T1000 (cell line): ENCODE results near the gene PLEKHG7.
"Not testable (repeated sequence)": the region's sequence is repeated elsewhere in the genome, so short reads cannot be mapped to it uniquely, and the experiment has no call there.

Source experiments
- DNase-seq: peaks from one replicate; lab custom pipeline; 2025; ENCODE audit warnings: mixed read lengths; lab: John Stamatoyannopoulos, UW

PLEKHG7 gene, protein sequence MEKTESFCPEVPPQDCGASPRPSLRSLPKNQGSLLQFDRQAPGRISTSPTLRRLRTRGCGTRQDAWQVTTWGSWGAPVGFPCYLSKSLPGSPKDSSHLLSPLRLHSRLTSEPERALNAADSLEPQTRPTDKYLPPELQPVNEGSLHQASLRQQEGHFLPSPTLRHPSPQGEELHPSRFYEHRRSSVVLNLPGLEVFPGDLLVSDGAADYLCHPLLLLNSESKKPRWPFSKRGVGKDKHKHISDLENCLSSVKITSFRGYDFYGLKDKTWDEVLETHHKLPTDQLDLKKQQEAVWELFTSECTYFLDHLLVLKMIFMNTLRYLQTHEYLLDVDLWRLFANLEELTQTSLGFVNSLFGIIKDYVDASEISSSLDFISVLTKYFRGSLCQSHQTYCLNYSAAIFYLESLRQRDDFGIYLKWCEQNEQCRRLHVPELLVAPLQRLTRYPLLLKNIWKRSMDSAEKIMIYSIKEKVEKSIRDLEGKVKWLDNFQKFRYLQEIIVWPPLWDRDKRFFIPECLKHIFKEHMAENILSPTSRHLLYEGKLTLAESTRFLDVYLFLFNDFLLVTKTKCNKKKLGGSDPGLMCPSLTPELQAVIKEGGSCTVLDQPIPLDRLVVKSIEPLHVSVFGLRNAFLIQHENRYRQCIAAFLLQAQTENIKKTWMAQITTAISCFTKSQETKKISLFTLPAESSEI

DNA sequence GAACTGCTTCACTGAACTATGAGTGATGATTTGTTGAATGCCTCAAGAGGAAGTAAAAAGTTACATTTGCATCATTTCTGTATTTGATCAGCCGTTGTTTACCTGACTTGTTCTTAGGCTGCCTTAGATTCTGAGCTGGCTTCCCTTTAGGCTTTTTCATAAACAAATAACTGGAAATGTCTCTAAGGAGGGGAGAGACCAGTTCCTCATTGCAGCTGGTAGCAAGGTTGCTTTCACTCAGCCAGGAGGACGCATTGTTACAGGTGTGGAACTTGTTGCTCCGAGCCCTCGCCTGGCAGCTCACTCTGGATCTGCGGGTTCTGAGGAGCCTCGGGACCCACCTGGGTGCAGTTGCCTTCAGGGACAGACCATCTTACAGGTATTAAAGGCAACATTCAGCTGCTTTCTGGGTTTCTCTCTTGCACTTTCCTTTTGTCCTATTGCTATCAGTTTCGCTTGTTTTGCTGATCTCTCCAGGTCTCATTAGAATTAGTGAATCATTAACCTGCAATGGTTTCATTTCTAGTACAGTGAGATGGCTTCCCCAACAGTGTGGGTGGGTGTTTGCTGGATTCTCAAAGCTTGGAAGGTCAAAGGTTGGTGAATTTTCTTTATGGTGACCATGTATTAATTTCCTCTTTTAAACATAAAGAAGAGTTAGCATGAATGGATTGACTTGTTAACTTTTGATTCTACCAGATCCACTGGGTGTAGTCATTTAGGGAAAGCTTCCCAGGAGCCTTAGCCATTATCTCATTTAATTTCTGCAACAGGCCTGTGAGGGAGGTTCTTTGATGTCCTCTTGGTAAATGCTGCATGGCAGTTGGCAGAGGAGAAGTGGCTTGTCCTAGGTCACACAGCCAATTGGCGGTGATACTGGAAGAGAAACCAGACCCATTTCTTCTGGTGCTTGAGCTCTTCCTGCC, at the start of gene PLEKHG7:
PLEKHG7 (plus strand) TSS at position 236 of the 926 bp plus-strand sequence. CDS start 3,643 bp downstream, outside the sequence.
- DNase-seq, result no peak

DNA sequence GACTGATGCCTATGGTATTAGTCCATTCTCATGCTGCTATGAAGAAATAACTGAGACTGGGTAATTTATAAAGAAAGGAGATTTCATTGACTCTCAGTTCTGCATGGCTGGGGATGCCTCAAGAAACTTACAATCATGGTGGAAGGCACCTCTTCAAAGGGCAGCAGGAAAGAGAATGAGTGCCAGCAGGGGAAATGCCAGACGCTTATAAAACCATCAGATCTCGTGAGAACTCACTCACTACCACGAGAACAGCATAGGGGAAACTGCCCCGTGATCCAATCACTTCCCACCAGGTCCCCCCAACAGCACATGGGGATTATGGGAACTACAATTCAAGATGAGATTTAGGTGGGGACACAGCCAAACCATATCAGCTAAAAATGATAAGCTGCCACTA, 48.5 kb upstream of the PLEKHG7 start:
- not testable (repeated sequence) for DNase-seq

DNA sequence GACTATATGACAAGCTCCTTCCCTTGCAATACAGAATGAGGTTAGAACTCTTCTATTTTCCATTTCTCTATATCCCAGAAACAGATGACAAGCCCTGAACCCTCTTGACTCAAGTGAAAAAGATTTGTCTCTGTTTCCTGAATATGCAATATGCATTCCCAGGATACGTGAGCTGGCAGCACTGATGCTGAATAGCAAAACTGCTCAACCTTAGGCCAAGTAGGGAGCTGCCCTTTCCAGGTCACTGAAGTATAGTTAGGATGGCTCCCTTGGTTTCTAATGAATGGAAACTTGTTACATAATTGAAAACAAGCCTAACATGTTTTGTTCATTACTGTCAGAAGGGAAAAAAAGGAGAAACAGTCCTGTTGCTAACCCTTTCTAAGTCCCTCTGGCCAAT, 47.9 kb upstream of the PLEKHG7 start:
- DNase-seq, result no peak

DNA sequence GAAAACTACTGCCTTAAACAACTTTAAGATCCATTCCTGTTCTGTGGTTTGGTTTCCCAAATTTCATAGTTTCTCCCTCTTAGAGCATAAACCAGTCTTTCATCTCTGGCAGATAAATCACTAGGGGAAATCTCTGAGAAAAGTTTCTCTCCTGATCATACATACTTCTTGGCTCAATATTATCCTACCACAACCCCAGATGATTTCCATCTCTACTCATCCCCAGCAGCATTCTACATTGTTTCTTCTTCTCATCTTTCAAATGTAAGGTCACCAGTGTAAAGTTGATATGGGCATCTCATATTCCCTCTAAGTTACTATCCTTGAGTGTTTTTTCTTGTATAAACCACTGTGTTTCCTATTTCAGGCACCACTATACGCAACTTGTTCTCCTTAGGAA, 45.9 kb upstream of the PLEKHG7 start:
- no peak for DNase-seq

DNA sequence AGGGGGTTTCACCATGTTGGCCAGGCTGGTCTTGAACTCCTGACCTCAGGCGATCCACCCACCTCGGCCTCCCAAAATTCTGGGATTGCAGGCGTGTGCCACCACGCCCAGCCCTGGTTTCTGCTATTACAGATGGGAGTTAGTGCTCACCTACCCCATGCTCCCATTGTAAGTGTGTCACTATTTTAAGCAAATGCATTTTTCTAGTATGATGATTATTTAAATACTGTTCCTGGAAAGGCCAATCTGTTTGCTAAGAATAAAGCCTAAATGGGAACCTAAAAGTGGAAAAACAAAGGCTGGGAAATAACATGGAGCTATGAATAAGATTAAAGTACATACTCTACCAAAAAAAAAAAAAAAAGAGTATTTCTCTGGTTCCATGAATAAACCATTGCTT, 45.0 kb upstream of the PLEKHG7 start:
- no peak for DNase-seq

DNA sequence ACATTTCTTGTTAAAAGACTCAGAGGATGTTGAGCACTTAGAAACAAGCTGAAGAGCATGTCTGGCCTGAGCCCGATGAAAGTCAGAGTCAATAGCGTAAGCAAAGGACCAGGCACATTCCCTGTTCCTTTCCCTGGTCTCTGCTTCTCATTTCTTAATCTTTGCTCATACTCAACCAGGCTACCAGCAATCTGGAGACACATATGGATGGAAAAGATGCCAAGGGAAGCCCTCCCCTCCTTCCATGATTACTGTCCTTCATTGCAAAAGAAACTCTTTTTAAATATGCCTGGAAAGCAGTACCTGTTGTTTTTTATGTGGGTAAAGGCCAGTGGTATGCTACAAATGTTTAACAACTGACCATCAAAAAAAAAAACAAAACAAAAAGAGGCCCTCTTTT, 44.2 kb upstream of the PLEKHG7 start:
- DNase-seq, result no peak

DNA sequence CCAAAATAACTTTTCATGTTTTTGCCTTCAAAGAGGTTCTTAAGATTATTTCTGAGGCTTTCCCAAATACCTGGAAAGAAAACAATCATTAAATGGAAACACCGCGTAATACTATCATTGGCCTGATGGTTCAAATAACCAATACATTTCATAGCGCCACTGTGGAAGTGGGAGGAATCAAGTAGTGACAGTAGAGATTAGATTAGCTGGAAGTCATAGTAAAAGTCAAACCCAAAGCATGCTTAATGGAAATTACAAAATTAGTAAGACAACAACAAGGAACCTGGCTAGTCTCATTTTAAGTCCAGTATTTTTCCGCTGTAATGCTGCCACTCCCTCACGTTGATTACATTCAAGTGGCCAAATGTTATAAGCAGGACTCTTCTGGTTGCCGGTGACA, 41.5 kb upstream of the PLEKHG7 start:
- no peak for DNase-seq

DNA sequence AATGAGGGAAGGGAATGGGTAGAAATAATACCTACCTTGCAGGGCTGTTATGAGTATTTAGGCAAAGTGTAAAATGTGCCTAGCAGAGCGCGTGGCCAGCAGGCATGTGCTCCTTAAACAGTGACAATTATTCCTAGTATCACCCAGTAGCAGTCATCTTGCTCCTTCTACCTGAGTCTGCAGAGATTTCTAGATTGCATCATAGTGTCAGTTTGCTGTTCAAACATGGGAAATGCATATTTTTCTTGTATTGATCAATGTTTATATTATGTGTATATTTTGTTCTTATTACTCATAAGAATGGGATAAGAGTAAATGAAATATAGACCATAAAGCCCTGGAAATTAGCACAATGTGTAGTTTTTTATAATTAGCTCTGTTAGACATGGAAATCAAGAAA, 37.3 kb upstream of the PLEKHG7 start:
- DNase-seq, result no peak

DNA sequence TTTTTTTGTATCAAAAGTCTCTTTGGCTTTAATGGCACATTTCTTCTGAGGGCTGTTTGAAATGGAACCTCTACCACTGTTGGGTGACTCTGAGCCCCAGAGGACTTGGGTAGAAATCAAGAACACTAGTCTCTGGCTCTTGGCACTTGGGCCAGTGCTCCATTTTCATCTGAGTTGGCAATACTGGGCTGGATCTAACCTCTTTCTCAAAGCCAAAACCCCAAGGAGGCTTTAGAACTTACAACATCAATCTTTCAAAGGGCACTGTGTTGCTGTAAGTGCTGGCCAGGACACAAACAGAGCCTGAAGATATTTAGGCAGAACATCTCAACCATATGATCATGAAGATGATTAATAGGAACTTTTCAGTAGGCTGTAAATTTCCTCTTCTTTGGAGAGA, 34.0 kb upstream of the PLEKHG7 start:
- DNase-seq, result no peak

DNA sequence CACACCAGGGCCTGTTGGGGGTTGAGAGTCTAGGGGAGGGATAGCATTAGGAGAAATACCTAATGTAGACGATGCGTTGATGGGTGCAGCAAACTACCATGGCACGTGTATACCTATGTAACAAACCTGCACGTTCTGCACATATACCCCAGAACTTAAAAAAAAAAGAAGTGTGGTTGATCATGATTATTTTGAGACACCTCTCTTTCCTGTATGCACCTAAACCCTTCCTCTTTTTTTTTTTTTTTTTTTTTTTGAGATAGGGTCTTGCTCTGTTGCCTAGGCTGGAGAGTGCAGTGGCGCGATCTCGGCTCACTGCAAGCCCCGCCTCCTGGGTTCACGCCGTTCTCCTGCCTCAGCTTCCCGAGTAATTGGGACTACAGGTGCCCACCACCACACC, 31.3 kb upstream of the PLEKHG7 start:
- DNase-seq, result not testable (repeated sequence)

DNA sequence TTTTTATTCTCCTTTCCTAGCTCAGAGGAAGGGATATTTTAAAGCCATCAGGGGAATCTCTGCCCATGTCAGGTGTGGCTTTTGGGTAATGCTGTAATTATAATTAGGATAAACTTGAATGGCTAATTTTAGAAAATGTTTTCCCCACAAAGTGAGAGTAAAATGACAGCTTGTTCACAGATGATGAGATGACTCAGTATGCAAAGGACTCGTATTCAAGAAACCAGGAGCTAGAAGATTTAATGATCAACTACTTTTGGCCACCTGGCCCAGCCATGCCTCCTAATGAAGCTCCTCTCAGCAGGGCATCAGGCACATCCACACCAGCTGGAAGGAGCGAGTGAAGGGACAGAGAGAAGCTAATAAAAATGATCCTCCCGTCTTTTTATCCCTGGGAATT, 29.0 kb upstream of the PLEKHG7 start:
- no peak for DNase-seq

DNA sequence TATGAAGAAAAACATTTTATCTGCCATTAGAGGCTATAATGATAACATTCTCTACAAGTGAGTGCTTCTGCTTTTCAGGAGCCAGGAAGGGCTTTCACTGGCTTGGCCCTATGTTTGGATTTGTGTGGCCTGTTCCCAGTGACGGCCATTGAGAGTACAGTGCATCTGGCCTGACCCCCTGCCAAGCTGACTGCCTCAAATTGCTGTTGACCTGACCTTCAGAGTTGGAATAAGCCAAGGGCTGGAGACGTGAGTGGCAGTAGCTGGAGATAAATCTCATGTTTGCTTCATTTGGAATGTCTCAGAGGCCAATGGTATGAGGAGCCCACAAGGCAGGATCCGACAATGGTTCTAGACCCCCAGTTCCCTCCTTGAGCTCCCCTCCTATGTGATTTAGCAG, 28.3 kb upstream of the PLEKHG7 start:
- DNase-seq, result no peak

DNA sequence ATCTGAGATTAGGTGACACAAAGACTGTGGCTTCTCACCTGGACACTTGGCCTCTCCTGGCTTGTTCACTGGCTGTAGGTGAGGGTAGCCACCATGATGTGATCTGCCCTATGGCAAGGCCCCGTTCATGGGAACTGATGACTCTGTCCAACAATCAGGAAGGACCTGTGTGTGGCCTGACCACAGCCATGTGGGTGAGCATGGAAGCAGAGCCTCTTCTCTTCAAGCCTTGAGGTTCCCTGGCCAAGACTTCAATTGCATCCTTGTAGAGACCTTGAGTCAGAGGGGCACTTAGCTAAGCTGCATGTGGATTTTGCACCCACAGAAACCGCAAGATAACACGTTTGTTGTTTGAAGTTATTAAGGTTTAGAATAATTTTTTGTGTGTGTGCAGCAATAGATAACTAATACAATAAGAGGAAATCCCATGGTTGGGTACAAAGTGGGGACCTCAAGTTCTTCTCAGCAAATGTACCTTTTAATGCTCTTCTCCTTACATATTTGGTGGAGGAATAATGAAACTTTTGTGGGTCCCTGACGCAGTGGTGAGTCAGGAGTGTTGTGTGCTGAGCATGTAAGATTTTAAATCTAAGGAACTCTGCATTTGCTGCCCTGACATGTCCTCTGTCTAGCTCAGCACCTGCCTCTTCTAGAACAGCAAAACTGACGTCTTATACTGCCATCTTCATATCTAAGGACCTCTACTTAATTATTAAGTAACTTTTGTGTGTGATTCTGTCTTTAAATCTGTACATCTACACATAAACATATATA, 27.5 kb upstream of the PLEKHG7 start:
- DNase-seq, result no peak

DNA sequence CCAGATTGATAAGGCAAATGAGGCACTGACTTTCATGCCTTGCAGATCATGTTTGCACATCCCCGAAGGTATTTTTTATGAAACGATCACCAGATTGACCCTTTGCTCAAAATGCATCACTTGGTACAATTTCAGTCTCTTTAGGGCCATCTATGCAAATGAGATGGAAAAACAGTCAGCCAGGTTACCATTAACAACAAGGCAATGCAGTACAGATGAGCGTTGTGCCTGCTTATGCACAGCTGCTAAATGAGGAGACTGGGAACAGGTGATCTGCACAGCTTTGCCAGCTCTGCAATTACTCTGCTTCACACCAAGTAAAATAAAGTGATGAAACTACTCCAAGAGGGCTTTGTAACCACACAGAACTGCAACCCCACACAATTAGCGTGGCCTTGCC, 26.1 kb upstream of the PLEKHG7 start:
- DNase-seq, result no peak

DNA sequence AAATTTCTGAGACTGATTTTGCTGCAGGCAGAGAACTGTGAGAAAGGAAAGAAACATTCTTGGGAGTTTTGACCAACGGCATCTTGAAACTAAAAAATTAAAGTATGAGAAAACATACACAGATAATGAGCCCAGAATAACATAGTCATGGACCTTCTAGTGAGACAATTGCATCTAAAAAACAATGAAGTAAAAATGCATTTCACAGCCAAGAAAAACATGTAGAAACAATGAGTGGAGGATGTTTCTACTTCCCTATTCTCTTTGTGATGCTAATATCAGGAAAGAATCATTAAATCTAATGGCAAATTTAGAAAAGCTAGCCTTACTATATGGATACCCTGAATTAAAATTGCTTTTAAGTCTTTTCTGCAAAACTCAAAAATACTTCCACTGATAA, 12.2 kb upstream of the PLEKHG7 start:
- DNase-seq, result no peak

DNA sequence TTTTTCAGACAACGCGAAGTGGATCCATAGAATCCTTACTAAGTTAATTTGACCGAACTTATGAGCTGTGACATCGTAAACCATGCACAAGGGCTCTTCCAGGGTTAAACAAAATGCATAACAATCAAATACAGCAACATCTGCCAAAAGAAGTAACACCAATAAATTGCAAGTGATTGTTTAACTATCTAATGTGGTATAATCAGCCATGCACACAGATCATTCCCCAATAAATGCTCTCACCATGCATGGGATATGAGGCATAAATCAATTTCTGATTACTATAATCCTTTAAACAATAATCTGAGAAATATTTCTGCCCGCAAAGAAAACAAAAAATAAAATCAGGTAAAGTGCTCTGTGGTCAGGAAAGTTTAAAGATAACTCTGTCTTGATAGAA, 7.7 kb upstream of the PLEKHG7 start:
- no peak for DNase-seq

DNA sequence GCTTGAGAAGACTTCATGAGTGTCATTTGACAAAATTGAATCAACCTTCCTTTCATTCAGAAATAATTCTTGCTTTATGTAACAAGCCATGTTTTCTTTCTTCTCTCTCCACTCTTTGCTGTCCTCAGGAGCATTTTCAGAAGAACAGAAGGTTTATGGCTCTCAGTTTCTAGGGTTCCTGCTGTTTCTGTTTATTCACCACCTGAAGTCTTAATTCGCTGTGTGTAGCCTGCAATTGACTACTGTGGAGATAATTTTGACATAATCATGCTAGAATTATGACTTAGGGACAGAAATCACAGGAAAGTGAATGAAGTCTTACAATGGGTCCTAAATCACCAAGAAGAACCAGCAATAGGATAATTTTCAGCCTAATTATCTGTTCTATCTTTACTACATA, 7.2 kb upstream of the PLEKHG7 start:
- DNase-seq, result no peak

DNA sequence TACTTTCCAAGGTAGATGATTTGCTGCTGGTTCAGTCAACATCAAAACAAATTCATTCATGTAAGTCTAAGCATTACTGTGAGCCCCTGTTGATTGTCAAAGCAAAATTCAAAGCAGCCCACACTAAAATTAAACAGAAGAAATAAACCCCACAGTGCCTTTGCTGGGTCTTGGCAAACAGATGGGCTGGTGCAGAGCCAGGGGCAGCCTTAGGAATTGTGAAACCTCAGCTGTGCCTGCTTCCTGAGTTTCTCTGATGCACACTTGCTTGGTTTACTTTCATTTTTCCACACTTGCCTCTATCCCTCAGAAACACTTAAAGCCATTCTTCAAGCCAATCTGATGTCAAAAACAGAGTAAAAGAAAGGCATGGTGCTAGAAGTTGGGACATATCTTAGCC, 6.6 kb upstream of the PLEKHG7 start:
- DNase-seq, result no peak

DNA sequence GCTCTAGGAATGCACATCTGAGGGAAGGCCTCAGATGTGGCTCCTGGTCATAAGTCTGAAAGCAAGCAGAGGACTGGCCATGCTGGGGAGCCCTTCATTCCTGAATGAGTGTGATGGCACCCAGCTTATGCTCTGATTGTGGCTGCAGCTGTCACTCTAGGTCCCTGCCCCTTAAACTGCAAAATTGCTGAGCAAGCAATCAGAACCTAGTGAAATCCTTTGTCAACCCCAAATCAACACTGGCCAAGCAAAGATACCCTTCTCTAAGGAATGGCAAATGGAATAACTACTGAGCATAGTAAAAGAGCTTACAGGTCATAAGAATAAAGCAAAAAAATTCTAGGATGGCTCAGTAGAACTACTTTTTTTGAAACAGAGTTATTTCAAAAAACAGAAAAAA, 4.3 kb upstream of the PLEKHG7 start:
- no peak for DNase-seq

DNA sequence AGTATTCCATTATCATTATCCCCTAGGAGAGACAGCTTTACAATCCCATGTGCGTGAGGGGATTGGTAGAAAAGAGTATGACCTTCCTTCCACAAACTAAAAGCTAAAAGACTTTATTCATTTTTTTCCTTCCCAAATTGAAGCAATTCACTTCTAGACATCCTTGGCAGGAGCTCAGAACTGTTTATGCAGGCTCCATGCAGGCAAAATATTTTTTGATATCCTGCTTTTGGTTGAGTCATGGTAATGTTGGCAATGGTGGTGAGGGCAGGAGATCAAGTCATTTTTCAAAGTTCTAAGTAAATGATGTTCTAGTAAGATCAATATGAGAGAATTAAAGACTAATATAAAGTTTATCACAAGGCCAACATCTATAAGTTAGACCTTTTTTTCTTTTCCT, 1.3 kb upstream of the PLEKHG7 start:
- DNase-seq, result no peak

DNA sequence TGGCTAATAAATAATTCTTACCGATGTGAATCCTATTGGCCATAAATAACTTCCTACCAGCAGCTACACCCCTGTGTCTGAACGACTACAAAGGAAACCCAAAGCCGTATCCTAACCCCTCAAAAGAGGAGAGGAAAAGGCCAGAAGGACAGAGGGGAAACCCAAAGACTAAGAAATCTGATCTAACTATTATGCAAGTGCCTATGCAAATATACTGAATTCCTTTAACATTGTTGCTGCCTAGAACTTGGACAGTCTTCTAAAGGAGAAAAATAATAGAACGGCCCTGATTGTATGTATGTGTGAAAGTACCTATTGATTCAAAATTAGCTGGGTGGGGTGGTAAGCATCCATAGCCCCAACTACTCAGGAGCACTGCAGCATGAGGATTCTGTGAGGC, 997 bp downstream of the PLEKHG7 start:
- DNase-seq, result no peak

DNA sequence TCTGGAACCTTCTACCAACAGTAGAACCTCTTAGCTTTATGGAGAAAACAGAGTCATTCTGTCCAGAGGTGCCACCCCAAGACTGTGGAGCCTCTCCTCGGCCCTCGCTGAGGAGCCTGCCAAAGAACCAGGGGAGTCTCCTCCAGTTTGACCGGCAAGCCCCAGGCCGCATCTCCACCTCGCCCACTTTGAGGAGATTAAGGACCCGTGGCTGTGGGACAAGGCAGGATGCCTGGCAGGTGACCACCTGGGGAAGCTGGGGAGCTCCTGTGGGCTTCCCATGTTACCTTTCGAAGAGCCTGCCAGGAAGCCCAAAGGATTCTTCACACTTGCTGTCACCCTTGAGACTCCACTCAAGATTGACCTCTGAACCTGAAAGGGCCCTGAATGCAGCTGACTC, 3.8 kb downstream of the PLEKHG7 start:
- no peak for DNase-seq
